GM21825 (cell line): ENCODE measurements around the gene EDN1.

Experiments used
- ATAC-seq: cut with Tn5 transposase; IDR thresholded peaks from one replicate; pipeline ENCODE4 v1.9.1; 2021; ENCODE audit warnings: mild to moderate bottlenecking, moderate library complexity; ENCODE audit not compliant: unreplicated experiment

The EDN1 gene

GRCh38 chr6:12293931-12294807 lies 4.0 kb downstream of the EDN1 start:
- ATAC-seq, result no peak

- no peak for ATAC-seq
Measured at GRCh38 chr6:12294851-12295536, 4.8 kb downstream of the EDN1 start.

- no peak for ATAC-seq
Measured at GRCh38 chr6:12295558-12296254, 5.5 kb downstream of the EDN1 start.

- no peak for ATAC-seq
Measured at GRCh38 chr6:12296255-12296573, 6.1 kb downstream of the EDN1 start.

GRCh38 chr6:12296604-12297003 lies 6.4 kb downstream of the EDN1 start:
- ATAC-seq, result no peak

GRCh38 chr6:12297363-12298016 lies 7.3 kb downstream of the EDN1 start:
- no peak for ATAC-seq

- no peak for ATAC-seq
Measured at GRCh38 chr6:12298017-12298978, 8.1 kb downstream of the EDN1 start.

- ATAC-seq, result no peak
Measured at GRCh38 chr6:12298995-12299394, 8.8 kb downstream of the EDN1 start.

GRCh38 chr6:12301018-12301417 lies 10.9 kb downstream of the EDN1 start:
- ATAC-seq, result no peak

- ATAC-seq, result no peak
Measured at GRCh38 chr6:12304487-12304886, 14.3 kb downstream of the EDN1 start.

- no peak for ATAC-seq
Measured at GRCh38 chr6:12309070-12309469, 18.9 kb downstream of the EDN1 start.

GRCh38 chr6:12311106-12311505 lies 20.9 kb downstream of the EDN1 start:
- no peak for ATAC-seq

- ATAC-seq, result no peak
Measured at GRCh38 chr6:12312736-12313135, 22.6 kb downstream of the EDN1 start.

- ATAC-seq, result no peak
Measured at GRCh38 chr6:12313306-12313991, 23.3 kb downstream of the EDN1 start.

GRCh38 chr6:12313992-12314589 lies 23.9 kb downstream of the EDN1 start:
- ATAC-seq, result no peak

- no peak for ATAC-seq
Measured at GRCh38 chr6:12314751-12315150, 24.6 kb downstream of the EDN1 start.

GRCh38 chr6:12315292-12316081 lies 25.3 kb downstream of the EDN1 start:
- no peak for ATAC-seq

GRCh38 chr6:12318749-12319148 lies 28.6 kb downstream of the EDN1 start:
- ATAC-seq, result no peak
